ENCODE measurements around the gene HOXA3.
A peak's percentile ranks its signal among the peaks of the same experiment; 100 is the strongest.

HOXA3 gene

DNA sequence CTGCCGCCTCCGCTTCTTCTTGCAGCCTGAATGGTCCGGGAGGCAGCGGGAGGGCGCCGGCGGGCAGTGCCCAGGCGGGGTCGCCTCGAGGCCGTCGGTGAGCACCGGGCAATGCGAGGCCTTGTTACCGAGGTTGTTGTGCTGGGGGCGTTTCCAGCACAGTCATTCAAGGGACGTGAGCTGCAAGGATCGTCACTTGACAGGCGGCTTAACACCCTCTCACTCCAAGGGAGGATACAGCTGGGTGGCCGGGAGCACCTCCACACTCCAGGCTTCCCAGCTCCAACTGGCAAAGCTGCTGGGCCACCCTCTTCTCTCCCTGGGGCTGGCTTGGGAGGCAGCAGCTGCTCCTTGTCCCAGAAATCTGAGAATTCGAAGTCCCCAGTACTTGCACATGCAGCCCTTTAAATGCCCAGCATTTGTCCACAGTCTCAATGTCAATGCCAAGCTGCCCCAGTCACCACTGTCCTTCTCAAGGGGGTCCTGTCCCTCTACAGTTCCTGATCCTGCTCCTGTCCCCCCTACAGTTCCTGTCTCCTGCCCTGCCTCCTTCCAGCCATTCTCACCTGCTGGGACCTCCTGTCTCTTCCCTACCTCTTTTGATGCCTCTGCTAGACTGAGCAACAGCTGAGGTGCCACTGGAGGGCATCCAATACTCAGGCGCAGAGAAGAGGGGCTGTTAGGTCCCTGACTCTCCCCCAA is 37.1 kb upstream of the HOXA3 start:
- no peak for DNase-seq

DNA sequence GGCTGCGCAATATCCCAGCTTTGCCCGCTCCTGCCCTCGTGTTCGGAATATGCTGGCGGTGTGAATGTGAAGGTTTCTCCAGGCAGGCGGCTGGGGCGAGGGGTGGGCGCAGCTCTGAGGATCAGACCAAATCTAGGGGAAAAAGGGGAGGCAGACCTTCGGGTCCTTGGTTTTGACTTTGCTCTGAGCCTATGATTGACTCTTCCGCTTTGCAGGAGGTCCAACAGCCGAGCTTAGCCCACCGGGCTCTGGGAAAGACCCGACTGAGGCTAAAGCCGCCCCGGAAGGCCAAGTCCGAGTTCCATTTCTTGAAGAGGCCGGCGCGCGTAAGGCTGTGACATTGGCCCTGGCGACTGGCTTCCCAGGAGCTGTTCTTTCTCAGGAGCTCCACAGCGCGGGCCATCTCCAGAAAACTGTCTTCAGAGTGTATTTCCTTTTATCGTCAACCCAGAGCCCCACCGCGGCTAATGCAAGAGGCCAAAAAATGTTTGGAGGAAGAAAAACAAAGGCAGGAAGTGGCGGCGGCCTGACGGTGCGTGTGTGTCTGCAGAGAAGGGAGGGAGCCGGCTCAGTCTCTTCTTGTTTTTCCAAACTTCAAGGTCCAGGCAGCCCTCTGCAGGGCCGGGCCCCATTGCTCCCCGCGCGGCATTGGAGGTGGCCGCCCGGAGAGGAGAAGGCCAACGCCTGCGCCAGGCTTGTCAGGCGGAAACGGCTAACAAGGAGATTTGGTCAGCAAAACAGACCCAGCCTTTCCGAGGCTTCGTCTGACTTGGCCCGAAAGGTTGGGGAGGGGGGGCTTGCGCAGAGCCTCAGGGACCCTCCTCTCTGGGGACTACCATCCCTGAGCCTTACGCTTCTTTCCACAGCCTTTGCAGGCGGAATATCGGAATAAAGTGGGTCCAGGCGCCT is 36.3 kb upstream of the HOXA3 start:
- DNase-seq: no peak

DNA sequence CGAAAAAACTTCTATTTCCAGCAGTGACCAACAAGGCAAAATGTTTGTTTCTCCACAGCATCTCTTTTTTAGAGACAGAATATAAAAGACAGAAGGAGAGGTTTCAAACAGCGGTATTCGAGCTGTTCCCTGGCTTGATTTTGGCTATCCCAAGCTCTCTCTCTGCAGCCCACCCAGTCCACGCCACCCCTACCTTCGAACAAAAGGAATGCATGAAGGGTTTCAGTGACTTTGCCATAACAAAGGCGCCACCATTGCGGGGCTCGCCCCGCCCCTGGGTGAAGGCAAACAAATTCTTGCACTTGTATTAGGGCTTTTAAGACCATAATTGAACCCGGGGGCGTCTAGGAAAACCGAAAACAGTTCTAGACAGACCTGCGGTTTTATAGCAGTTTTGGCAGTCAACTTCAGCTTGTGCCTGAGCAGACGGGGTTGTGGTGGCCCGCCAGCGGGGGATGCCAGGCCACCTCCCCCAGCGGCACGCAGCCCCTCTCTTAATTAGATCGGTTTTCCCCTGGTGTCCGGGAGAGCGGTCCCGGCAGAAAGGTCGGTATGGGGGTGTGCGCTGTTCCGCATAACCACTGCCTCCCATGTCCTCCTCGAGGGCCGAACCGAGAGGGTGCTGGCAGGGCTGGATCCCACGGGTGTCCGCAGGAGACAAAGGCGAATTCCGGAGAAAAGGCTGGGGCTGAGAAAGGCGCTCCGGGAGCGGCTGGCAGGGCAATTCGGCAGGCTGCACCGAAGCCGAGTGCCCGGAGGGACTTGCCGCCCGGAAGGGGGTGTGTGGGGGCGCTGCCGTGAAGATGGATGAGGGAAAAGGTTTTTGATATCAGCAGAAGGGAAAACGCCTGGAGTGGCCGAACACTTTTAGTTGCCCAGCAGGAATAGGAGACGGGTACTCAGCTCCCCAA is 35.3 kb upstream of the HOXA3 start:
- no peak for DNase-seq

DNA sequence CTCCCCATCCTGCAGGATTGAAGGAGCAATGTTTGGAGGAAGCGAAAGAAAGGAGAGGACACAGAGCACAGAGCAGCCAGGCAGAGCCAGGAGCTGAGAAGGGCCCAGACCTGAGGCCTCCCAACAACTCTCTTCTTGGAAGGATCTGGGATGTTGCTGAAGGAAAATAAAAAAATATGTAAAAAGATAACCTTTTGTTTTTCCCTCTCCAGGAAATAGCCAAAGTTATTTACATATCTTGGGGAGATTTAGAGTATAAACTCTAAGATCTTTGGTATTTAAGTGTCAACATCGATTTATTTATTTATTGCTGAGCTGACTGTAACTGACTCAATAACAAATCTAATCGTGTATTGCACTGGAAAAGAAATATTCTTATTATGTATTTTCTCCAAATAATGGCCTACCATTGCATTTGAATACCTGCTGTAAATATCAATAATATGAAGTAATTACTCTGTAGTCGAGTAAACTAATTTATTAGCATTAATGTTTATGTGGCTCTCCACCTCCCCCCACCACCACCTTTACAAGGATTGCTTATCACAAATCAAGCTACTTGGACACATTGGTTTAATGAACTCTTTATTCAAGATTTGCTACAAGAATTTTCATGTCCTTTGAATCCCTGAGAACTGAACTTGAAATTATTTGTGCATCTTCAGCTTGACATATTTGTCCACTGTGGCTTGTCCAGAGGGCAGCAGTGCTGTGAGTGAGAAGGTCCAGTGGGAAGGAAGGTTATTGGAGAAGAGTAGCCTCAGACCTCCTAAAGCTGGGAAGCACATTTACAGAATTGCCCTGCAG is 34.5 kb upstream of the HOXA3 start:
- no peak for DNase-seq

DNA sequence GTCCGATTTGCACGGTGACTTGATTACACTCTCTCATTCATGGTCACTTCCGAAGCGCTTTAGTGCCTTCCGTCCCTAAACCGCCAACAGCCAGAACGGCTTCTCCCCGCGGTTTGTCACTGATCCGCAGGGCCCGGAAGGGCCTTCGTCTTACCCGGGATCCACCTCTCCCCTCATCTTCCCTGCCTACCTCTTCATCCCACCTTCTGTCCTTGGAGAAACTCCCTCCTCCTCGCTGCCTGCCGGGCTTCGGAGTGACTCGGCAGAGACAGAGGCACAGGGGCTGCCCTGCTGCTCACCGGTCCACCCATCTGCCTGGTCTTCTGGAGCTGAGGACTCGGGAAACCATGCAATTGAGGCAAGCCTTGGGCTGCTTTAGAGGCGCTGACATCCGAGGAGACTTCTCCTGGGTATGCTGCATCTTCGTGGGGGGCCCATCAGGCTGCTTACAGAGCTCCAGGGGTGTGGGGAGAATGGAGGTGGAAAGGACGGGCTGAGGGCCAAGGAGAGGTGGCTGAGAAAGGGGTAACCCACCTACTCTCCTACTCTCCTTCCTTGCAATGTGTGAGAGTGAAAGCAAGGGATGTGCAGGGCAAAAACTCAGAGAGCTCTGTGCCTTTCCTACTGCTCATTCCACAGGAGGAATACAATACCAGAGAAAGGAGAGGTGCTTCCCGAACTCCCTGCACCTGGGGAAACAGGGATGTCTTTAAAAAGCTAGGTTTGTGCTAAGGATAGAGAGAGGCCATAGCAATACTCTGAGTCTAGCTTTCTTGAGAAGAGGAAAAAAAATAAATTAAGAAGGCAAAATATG is 33.7 kb upstream of the HOXA3 start:
- DNase-seq: no peak

DNA sequence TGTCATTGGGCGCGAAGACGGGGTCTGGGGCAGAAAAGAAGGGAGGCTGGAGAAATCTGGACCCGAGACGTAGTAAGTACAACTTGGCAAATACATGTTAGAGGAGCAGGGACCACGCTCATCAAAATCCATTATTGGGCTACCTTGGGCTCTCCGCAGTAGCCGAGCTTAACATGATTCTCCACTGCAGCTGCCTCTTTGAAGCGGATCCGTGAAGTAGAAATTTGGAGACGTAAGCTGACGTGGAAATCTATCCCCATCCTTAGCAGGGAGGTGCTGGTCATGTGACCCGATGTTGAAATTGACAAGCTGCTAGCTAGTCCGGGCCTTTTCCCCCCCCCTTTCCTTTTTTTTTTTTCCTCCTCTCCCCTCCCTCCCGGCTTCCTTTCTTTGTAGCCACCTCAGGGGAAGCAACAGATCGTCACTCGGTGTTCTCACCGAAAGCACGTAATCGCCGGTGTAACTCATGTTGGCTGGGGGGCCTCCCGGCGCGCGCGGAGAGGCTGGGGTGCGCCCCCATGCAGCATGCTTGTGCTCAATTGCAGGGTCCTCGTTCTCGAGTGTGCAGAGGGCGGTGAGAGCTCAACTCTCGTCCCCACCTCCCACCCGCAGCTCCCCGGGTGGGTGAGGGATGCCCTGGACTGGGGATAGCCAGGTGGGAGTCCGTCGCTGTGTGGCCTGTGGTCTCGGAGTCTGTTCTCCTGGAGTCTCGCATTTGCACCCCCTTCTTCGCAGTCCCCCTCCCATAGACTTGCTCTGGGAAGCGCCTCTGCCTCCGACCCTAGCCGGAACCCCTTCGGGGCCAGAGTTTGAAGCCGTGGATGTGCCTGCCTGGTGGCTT is 32.9 kb upstream of the HOXA3 start, which contains the start of gene HOXA11:
Gene HOXA11, minus strand, starts transcription at position 220 of the 841 bp plus-strand sequence. Its CDS starts 88 bp downstream, at position 132.
- DNase-seq: no peak

DNA sequence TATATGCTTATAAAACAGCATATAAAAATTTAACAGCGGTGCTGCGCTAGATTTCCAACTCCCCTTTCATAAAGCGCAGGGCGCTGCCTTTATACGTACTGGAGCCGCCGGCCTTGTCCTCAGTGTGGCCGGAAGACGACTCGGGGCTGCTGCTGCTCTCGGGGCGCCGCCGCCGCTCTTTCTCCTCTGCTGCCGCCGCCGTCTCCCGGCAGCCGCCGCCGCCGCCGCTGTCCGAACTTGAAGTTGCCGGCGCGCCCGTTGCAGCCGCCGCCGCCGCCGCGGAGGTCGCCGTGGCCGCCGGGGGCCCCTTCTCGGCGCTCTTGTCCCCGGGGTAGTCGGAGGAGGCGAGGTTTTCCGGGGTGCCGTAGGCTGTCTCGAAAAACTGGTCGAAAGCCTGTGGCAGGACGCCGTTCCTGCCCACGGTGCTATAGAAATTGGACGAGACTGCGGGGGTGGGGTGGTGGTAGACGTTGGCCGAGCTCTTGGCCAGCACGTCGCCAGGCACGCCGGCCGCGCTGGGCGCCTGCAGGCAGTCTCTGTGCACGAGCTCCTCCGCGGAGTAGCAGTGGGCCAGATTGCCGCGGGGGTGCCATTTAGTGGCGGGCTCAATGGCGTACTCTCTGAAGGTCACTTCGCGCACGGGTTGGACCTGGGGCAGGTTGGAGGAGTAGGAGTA is 32.1 kb upstream of the HOXA3 start:
- DNase-seq: no peak

DNA sequence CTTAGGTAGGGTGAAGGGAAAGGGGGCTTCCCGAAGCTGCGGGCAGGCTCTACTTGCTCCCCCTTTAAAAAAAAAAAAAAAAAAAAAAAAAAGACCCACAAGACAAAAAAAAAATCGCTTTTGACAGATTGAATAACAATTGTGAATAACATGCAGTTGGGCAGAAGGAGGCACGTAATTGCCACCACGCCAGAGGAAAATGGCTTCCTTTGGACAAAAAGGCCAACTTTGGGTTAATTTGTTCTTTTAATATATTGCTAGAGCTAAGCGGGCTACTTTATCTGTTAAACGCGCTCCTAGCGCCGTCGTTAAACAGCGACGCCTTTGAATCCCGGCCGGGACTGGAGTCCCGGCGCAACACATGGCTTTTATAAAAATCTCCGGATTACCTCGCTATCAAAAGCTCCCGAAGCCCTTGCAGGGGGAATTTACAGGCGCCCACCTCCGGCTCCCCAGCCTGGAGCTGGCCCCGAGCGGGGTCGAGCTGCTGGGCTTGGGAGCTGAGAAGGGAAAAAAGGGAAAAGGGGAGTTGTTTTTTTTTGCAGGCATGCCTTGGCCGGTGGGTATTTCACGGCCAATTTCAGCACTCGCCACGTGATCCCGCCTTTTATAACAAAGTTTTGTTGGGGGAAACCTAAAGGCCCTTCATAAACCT is 31.4 kb upstream of the HOXA3 start:
- no peak for DNase-seq

DNA sequence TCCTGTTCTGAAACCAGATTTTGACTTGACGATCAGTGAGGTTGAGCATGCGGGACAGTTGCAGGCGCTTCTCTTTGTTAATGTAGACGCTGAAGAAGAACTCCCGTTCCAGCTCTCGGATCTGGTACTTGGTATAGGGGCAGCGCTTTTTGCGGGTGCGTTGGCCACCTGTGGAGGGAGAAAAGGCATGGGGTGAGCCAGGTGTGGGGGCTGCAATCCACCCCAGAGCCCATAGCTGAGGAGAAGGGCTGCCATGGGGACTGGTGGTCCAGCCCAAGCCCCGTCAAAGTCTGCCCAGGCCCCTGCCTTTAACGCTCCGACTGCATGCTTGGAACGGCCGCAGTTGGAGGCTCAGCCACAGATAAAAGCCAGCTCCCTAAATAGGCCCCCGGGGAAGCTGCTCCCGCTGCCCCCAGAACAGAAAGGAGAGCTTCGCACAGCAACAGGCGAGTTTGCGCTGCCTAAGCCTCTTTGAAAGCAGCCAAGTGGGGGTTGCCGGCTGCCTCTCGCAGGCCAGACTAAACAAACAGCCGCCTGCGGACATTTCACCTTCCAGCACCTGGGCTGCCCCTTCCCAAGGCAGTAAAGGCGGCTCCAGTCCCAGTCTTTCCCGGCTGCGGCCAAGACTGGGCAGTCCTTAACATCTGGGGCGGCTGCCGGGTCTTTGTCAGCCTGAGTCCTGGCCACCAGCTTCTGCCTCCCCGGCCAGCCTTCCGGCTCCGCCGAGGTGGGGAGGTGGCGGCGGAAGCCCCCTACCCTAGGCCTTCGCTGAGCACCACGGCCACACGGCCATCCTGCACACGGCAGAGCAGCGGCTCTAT is 30.7 kb upstream of the HOXA3 start:
- no peak for DNase-seq

DNA sequence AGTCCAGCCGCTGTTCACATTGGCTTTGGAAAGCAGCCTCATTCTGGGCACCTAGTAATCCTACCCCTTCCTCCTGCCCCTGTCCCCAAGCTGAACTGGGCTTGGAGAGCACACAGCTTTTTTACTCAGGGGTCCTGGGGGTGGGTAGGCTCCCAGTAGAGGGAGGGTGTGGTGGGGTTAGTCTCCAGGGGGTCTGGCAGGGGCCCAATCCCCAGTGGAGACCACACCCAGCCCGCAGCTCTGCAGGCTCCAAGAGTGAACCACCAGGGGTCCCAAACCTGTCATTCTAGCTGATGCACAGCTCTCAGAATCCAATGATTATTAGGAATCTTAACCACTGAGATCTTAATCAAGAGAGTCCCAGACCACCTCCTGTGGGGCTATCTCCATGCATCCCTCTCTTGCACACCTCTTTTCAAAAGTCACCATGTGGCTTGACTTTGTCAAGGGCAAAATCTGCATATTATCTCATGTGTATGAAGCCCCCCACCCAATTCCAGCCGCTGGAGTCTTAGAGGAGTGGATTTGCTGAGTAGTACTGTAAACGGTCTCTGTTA is 30.0 kb upstream of the HOXA3 start:
- DNase-seq: no peak

DNA sequence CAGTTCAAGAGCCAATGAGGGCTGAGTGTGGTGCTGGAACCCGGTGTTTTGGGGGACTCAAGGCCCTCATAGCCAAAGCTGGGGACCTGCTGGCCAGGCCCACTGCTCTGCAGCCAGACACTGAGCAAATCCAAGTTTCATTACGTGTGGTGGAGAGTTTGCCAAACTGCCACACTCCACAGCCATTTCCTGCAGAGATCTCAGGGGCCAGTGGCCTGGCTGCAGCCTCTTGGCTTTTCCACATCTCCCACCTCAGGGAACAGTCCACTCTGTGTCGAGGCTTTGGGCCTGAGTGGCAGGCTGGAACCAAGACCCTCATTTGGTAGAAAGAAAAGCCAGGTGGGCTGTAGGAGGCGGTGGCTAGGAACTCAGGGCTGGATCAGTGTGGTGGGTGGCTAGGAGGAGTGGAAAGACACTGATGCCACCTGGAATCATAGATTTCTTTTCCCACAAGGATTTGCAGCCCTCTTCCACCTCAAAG is 29.5 kb upstream of the HOXA3 start:
- DNase-seq: no peak

DNA sequence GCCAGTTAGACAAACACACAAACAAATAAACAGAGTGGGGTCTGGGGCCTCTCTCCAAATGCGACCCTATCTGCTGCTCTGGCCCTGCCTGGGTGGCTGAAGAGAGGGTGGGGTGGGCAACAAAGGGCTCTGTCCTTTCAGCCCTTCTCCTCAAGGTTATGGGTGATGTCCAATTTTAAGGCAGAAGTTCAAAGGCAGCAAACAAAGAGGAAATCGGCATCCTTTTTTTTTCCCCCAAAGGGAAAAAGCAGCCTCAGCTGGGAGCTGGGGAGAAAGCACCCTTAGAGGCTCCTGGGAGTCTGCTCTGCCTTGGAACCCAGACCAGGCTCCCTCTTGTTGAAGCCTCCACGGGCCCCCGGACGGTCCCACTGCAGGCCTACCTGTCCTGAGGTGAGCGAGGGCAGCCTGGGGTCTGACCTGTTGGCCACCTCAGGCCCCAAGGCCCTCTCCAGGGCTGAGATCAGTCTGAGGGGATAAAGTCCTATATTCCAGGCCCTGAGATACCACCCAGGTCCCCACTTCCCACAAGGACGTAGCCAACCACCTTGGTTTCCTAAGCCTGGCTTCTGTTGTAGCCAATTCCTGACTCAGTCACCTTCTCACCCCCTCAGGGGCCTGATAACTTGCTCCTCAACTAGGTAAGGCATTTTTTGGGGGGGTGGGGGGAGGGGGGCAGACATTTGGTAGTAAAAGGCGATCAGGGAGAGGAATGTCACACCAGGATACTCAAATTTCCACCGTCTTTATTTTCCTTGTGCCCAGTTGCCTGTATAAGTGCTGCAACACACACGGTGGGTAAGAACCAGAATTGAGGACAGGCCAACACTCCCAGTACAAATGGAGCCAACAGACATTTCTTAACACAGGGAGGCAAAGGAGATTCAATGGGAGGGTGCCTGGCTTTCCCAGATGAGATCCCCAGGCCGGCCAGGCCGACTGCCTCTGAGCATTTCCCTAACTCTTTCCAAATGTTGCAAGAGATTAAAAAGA is 28.3 kb upstream of the HOXA3 start:
- no peak for DNase-seq

DNA sequence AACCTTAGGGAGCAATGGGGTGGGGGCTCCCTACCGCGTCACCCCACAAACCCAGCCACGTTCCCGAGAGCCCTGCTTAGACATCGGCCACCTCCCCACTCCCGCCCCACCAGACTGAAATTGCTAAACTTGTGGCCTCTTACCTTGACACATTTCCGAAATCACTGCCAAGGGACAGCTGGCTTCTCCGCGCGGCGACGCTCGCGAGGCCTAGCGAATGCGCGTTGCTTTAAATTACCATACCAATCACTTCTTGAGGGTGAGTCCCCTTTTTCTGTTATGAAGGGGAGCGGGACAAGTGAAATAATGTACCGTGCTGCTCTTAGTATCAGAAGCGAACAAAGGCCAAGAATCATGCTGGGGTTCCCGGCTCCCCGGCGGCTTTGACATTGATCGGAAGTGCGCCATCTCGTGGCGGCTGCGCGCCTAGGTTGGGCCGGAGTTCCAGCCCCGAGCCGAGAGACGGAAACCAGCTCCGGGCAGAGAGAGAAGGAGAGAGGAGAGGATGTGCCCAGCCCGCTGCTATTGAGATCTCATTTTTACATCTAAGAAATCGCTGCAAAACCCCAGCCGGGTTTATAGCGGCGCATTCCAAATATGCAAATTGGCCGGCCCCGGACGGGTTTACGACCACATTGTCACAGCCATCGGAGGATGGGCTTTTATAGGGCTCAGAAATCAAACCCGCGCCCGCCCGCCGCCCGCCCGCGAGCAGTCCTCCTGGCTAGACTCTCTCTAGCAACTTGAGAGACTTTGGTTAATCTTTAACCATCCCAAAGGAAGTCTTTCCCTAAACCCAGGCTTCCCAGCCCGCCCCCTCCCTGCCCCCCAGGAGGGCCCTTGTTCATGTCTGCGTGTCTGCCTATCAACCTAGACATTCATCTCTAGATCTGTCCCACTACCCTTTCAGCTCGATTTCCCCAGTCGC is 27.4 kb upstream of the HOXA3 start:
- DNase-seq: peak; percentile 32 to 86

DNA sequence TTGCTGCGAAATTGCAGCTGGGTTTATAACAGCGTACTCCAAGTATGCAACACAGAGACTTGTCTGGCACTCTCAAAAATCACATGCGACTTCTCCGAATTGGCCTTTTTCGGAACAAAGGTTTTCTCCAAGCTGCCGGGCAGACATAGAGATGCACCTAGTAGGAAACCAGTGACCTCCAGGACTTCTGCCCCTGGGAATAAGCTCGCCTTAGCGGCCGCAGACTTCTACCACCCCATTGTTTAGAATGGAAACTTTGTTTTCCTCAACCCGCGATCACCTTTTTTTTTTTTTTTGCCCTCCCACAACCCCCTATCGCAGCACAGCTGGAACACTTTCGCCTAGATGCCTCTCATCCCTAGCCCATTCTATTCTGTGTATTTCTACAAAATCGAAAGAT is 26.6 kb upstream of the HOXA3 start:
- no peak for DNase-seq

DNA sequence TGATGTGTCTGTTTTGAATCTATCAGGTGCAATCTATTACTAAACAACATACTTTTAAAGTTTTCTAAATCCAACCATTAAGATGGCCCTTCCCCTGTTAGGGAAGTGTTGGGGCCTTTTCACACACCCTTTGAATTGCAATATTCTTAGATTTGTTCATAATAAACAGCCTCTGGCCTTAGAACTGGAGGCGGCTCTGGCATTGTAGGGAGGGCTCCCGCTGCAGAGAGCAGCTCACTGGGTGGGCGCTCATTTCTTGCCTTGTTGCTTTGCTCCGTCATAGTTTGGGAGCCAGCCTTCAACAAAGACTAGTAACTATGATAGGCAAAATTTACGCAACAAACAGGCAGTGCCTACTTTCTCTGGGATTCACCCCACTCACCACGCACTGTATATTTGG is 26.0 kb upstream of the HOXA3 start:
- no peak for DNase-seq
